ENCODE results near the gene SSX3. TPM values are rescaled to one million over a fixed set of nuclear protein-coding genes. Genes with fewer than 3 reads are reported as not detected.
"Not testable (repeated sequence)": the region's sequence is repeated elsewhere in the genome, so short reads cannot be mapped to it uniquely, and the experiment has no call there.

Gene SSX3
- total and polyA plus RNA-seq, 2 experiments from 2014 or later, result not detected

GRCh38 chrX:48357681-48358080 is 1.2 kb upstream of the SSX3 start:
- no peak overlapping the region for H3K4me3 ChIP-seq
- H3K36me3 ChIP-seq (ENCODE audit: low read depth), result no peaks in the 10 kb centered on the region
- WGBS, 2 experiments (ENCODE audit: low coverage in 1 of 2, low lambda C conversion rate in 2 of 2, missing lambda C conversion rate in 2 of 2), result 71% methylated on average over 7 to 8 of the region's 8 CpGs
- no peaks in the 10 kb centered on the region for H3F3A ChIP-seq (ENCODE audit: insufficient read depth)
- TF ChIP-seq EZH2phosphoT487 (IDR thresholded peaks at IDR 0.05; ENCODE audit: insufficient read depth, low read depth) (no peak), EZH2 (IDR thresholded peaks at IDR 0.05; ENCODE audit: insufficient read depth, poor library complexity, severe bottlenecking) (no peak)
- H3K79me2 ChIP-seq (ENCODE audit: insufficient read depth), result no peaks in the 10 kb centered on the region
- no peak overlapping the region for H3K9ac ChIP-seq
- H3K27ac ChIP-seq, result no peak overlapping the region
- no peak overlapping the region for H2AFZ ChIP-seq
- no peaks in the 10 kb centered on the region for H3K4me1 ChIP-seq (ENCODE audit: insufficient read depth)
- H4K20me1 ChIP-seq (ENCODE audit: insufficient read depth), result no peaks in the 10 kb centered on the region
- no peaks in the 10 kb centered on the region for H3K9me3 ChIP-seq (ENCODE audit: low read depth)
- no peaks in the 10 kb centered on the region for H3K27me3 ChIP-seq (replicated peaks; ENCODE audit: insufficient read depth)
- H3K9me2 ChIP-seq (ENCODE audit: insufficient read depth), result no peaks in the 10 kb centered on the region
- in situ Hi-C loops (cut with MboI), result no loop called here
- no peak for DNase-seq
- no peak overlapping the region for H3K4me2 ChIP-seq (ENCODE audit: unreplicated experiment)

- H3K27ac ChIP-seq, H3K9ac ChIP-seq: not testable (repeated sequence)
Observed at GRCh38 chrX:48346059-48346458, 10.4 kb downstream of the SSX3 start.

GRCh38 chrX:48313996-48314395 is 42.5 kb downstream of the SSX3 start:
- H3K27me3 ChIP-seq (replicated peaks; ENCODE audit: insufficient read depth); H3K9me3 ChIP-seq (ENCODE audit: low read depth); in situ Hi-C loops (cut with MboI): not testable (repeated sequence)

More at GRCh38 chrX:48346059-48346458, 10.4 kb downstream of the SSX3 start:
- H4K20me1 ChIP-seq (ENCODE audit: insufficient read depth); H3K9me2 ChIP-seq (ENCODE audit: insufficient read depth); H3K9me3 ChIP-seq (ENCODE audit: low read depth); H3K4me2 ChIP-seq (ENCODE audit: unreplicated experiment); H3K4me3 ChIP-seq; H3K79me2 ChIP-seq (ENCODE audit: insufficient read depth); in situ Hi-C loops (cut with MboI); H3K27me3 ChIP-seq (replicated peaks; ENCODE audit: insufficient read depth); H3F3A ChIP-seq (ENCODE audit: insufficient read depth); H3K36me3 ChIP-seq (ENCODE audit: low read depth); H3K4me1 ChIP-seq (ENCODE audit: insufficient read depth); H2AFZ ChIP-seq; DNase-seq: not testable (repeated sequence)
- 24 to 25% methylated on average over 7 to 8 of the region's 8 CpGs for WGBS, 2 experiments (ENCODE audit: low coverage in 1 of 2, low lambda C conversion rate in 2 of 2, missing lambda C conversion rate in 2 of 2)

GRCh38 chrX:48306175-48306574 is 50.3 kb downstream of the SSX3 start:
- in situ Hi-C loops (cut with MboI), result no loop called here
- Histone ChIP-seq H3K9me3 (ENCODE audit: low read depth) (no peaks in the 10 kb centered on the region), H3K27ac (no peak overlapping the region), H3K4me1 (ENCODE audit: insufficient read depth) (no peaks in the 10 kb centered on the region), H3K9me2 (ENCODE audit: insufficient read depth) (no peaks in the 10 kb centered on the region), H2AFZ (no peak overlapping the region), H3K9ac (no peak overlapping the region), H3K27me3 (replicated peaks; ENCODE audit: insufficient read depth) (no peaks in the 10 kb centered on the region), H3K36me3 (ENCODE audit: low read depth) (no peaks in the 10 kb centered on the region), H3K79me2 (ENCODE audit: insufficient read depth) (no peaks in the 10 kb centered on the region), H4K20me1 (ENCODE audit: insufficient read depth) (no peaks in the 10 kb centered on the region), H3F3A (ENCODE audit: insufficient read depth) (no peaks in the 10 kb centered on the region), H3K4me2 (ENCODE audit: unreplicated experiment) (no peak overlapping the region), H3K4me3 (no peak overlapping the region)
- 74 to 80% methylated on average over 8 to 10 of the region's 11 CpGs for WGBS, 2 experiments (ENCODE audit: low coverage in 1 of 2, low lambda C conversion rate in 2 of 2, missing lambda C conversion rate in 2 of 2)
- no peak for DNase-seq
- TF ChIP-seq EZH2 (IDR thresholded peaks at IDR 0.05; ENCODE audit: insufficient read depth, poor library complexity, severe bottlenecking) (no peak), EZH2phosphoT487 (IDR thresholded peaks at IDR 0.05; ENCODE audit: insufficient read depth, low read depth) (no peak)

More at GRCh38 chrX:48313996-48314395, 42.5 kb downstream of the SSX3 start:
- not testable (repeated sequence) for H3K9ac ChIP-seq; H3K4me3 ChIP-seq; H3K27ac ChIP-seq; H3K36me3 ChIP-seq (ENCODE audit: low read depth); H3K79me2 ChIP-seq (ENCODE audit: insufficient read depth); H4K20me1 ChIP-seq (ENCODE audit: insufficient read depth); H3K9me2 ChIP-seq (ENCODE audit: insufficient read depth); H3F3A ChIP-seq (ENCODE audit: insufficient read depth); H3K4me2 ChIP-seq (ENCODE audit: unreplicated experiment); H3K4me1 ChIP-seq (ENCODE audit: insufficient read depth); H2AFZ ChIP-seq; DNase-seq
- 52 to 64% methylated on average over 2 of the region's 2 CpGs for WGBS, 2 experiments (ENCODE audit: low coverage in 1 of 2, low lambda C conversion rate in 2 of 2, missing lambda C conversion rate in 2 of 2)

Small RNAs within 50 kb of the gene (small RNA-seq; reads per million reads assigned to genes)
- gene AL606490.7 (ENCODE audit: low read depth, low replicate concordance) (not detected), gene AL606490.9 (ENCODE audit: low read depth, low replicate concordance) (not detected)

Other genes with a start within 250 kb of the SSX3 start
- gene SPACA5B, start 226.1 kb downstream of the SSX3 start, total RNA-seq (2014; rRNA removed; shearing (Covaris generic)), result not detected in 2 replicates
- gene SPACA5B, start 226.1 kb downstream of the SSX3 start, polyA plus RNA-seq (2016; fragmentation: Nextera tagmentation; extraction: Ambion mirVana), result not detected in 2 replicates
- not detected in 2 replicates for gene SSX5, start 159.9 kb downstream of the SSX3 start, total RNA-seq (2014; rRNA removed; shearing (Covaris generic))
- gene SSX5, start 159.9 kb downstream of the SSX3 start, polyA plus RNA-seq (2016; fragmentation: Nextera tagmentation; extraction: Ambion mirVana), result not detected in 2 replicates
- gene SSX1, start 101.3 kb downstream of the SSX3 start, total RNA-seq (2014; rRNA removed; shearing (Covaris generic)), result not detected in 2 replicates
- gene SSX1, start 101.3 kb downstream of the SSX3 start, polyA plus RNA-seq (2016; fragmentation: Nextera tagmentation; extraction: Ambion mirVana), result not detected in 2 replicates
- not detected in 2 replicates for gene SSX4, start 26.8 kb upstream of the SSX3 start, total RNA-seq (2014; rRNA removed; shearing (Covaris generic))
- not detected in 2 replicates for gene SSX4, start 26.8 kb upstream of the SSX3 start, polyA plus RNA-seq (2016; fragmentation: Nextera tagmentation; extraction: Ambion mirVana)
- not detected in 2 replicates for gene SSX4B, start 55.3 kb upstream of the SSX3 start, total RNA-seq (2014; rRNA removed; shearing (Covaris generic))
- gene SSX4B, start 55.3 kb upstream of the SSX3 start, polyA plus RNA-seq (2016; fragmentation: Nextera tagmentation; extraction: Ambion mirVana), result not detected in 2 replicates
- gene SLC38A5, start 113.6 kb upstream of the SSX3 start, total RNA-seq (2014; rRNA removed; shearing (Covaris generic)), result 34.5 and 35.3 TPM in 2 replicates
- gene SLC38A5, start 113.6 kb upstream of the SSX3 start, polyA plus RNA-seq (2016; fragmentation: Nextera tagmentation; extraction: Ambion mirVana), result 31.5 and 32.4 TPM in 2 replicates
- gene FTSJ1, start 119.5 kb upstream of the SSX3 start, total RNA-seq (2014; rRNA removed; shearing (Covaris generic)), result 95.2 and 152 TPM in 2 replicates
- gene FTSJ1, start 119.5 kb upstream of the SSX3 start, polyA plus RNA-seq (2016; fragmentation: Nextera tagmentation; extraction: Ambion mirVana), result 64.9 and 70.6 TPM in 2 replicates
- gene PORCN, start 152.3 kb upstream of the SSX3 start, total RNA-seq (2014; rRNA removed; shearing (Covaris generic)), result 15.4 and 32.2 TPM in 2 replicates
- 20.3 and 22.9 TPM in 2 replicates for gene PORCN, start 152.3 kb upstream of the SSX3 start, polyA plus RNA-seq (2016; fragmentation: Nextera tagmentation; extraction: Ambion mirVana)
- 17.0 and 21.1 TPM in 2 replicates for gene EBP, start 165.1 kb upstream of the SSX3 start, total RNA-seq (2014; rRNA removed; shearing (Covaris generic))
- 45.0 and 48.3 TPM in 2 replicates for gene EBP, start 165.1 kb upstream of the SSX3 start, polyA plus RNA-seq (2016; fragmentation: Nextera tagmentation; extraction: Ambion mirVana)
- gene TBC1D25, start 183.0 kb upstream of the SSX3 start, total RNA-seq (2014; rRNA removed; shearing (Covaris generic)), result 7.9 and 8.2 TPM in 2 replicates
- gene TBC1D25, start 183.0 kb upstream of the SSX3 start, polyA plus RNA-seq (2016; fragmentation: Nextera tagmentation; extraction: Ambion mirVana), result 8.5 and 8.6 TPM in 2 replicates
- gene RBM3, start 217.8 kb upstream of the SSX3 start, total RNA-seq (2014; rRNA removed; shearing (Covaris generic)), result 188 and 210 TPM in 2 replicates
- gene RBM3, start 217.8 kb upstream of the SSX3 start, polyA plus RNA-seq (2016; fragmentation: Nextera tagmentation; extraction: Ambion mirVana), result 143 and 150 TPM in 2 replicates
- gene WDR13, start 240.8 kb upstream of the SSX3 start, total RNA-seq (2014; rRNA removed; shearing (Covaris generic)), result 120 and 149 TPM in 2 replicates
- 89.7 and 92.4 TPM in 2 replicates for gene WDR13, start 240.8 kb upstream of the SSX3 start, polyA plus RNA-seq (2016; fragmentation: Nextera tagmentation; extraction: Ambion mirVana)